Measurements from ENCODE around the gene USP11. TPM values are rescaled to one million over a fixed set of nuclear protein-coding genes. Genes with fewer than 3 reads are reported as not detected.

Gene USP11
- total RNA-seq, 2 donors from 2014 or later, result 42.0 to 60.8 TPM

DNA sequence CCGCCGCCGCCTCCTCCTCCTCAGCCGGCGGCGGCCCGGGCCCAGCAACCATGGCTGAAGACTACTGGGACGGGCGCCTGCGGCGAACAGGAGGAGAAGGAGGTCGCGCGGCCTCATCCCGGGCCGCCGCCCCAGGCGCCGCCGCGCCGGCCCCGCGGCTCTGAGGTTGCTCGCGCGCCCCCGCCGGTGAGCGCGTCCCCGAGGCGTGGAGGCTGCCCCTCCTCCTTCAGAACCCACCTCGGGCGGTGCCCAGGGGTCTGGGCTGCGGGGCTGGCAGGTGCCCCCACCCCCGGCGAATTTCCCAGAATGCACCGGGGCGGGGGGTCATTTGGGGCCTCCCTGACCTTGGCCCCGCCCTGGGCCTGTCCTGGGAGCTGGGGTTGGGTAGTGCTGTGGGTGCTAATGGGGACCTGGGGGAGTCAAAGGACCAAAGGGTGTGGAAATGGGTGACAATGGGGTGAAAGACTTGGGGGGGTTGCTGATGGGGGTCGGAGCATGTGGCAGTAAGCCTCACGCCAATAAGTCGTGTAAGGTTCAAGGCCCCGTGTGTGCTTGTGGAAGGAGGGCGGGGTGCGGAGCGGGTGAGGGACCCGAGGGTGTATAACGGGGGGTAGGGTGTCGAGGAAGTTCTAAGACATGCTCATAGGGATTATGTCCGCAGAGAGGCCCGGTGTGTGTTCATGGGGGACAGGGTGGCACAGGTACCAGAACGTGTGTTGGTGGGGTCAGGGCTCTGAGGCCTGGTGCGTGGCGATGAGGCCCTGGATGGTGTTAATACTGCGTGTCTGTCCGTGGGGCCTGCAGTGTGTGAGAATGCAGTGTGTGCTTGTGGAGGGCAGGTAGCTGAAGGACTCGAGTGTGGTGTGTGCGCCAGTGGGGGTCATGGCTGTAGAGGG lies 13.6 kb upstream of the USP11 start:
- ATAC-seq, result peak; percentile 6 to 7
- intact Hi-C loops (cut with DNase I), result no loop called here

DNA sequence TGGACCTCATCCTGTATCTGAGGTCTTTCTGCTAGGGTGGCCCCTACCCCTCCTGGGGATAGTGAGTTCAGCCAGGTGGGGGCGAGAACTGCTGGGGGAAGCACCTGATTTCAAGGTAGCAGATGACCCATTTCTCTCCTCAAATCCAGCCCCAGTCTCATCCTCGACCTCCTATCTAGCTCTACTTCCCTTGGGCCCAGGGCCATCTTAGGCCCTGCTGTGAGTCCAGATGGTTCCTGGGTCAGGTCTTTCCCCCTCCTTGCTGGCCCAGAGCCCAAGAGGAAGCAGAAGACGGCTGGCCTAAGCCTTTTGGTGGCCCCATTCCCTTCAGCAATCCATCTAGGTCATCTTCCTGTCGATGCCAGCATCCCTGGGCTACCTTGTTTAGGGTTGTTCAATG lies 11.1 kb upstream of the USP11 start:
- no peak for ATAC-seq
- intact Hi-C loops (cut with DNase I), result no loop called here
- DNase-seq, result no peak

More for the DNA sequence above, 13.6 kb upstream of the USP11 start:
- DNase-seq, result peak; percentile 60

DNA sequence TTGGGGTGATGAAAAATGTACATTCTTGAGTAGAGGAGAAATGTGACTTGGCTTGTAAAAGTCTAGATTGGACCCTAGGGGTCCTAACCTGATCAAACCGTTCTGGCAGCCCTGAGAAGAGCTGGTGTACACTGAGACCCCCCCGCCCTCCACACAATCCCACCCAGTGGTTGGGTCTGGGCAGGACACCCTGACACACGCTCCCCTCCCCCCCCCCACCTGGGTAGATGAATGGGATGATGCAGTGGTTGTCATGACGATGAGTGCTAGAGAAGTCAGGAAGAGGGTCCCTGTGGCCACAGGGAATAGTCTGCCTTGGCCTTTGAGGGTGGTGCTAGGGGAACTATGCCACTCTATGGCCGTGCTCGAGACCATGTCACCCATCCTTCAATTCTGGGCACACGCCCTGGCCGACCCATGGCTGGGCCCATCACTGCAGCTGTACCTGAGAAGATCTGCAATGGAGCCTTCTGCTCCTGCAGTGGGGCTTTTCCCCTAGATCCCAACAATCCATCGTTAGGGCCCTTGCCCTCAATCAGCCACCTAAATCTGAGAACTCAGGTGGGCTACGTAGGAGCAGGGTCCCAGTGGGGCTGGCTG lies 10.0 kb upstream of the USP11 start:
- DNase-seq (no peak), ATAC-seq (no peak)
- intact Hi-C loops (cut with DNase I), result no loop called here

DNA sequence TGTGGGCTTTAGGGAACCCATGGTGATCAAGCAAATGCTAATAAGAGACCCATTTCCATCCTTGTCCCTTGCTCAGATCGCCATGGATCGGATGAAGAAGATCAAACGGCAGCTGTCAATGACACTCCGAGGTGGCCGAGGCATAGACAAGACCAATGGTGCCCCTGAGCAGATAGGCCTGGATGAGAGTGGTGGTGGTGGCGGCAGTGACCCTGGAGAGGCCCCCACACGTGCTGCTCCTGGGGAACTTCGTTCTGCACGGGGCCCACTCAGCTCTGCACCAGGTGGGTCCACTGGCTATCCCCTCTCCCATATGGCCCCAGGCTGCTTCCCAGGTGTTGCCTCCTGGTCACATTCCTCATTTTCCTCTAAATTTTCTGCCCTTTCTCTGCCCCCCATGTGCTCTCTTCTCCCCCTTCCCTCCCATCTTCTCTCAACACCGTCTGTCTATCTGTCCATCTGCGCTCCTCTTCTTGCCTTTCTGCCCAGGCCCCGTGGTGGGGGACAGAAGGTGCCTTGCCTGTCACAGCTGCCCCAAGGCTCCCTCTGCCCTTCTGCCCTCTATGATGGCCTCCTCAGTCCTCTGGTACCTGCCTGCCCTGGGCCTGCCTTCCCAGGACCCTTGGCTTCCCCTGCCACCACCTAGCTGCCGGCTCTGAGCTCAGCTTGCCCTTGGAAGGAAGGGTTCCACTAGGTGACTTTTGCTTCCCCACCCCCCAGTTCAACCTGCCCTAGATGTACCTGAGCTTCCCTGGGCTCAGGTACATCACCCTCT lies 9.1 kb upstream of the USP11 start:
- intact Hi-C loops (cut with DNase I), result no loop called here
- ATAC-seq (no peak), DNase-seq (no peak)

DNA sequence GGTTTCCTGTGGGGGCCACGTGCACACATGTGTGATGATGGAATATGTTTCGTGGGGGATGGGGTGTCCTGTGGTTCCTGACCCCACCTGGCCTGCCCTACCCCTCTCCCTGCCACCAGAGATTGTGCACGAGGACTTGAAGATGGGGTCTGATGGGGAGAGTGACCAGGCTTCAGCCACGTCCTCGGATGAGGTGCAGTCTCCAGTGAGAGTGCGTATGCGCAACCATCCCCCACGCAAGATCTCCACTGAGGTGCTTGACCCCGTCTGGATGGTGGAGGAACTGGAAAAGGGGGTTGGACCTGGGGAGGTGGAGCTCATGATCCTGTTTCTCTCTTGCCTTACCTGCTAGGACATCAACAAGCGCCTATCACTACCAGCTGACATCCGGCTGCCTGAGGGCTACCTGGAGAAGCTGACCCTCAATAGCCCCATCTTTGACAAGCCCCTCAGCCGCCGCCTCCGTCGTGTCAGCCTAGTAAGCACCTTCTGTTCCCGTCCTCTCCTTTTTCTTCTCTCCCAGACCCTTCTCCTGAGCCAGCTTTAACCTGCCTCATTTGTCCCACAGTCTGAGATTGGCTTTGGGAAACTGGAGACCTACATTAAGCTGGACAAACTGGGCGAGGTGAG lies 8.4 kb upstream of the USP11 start:
- ATAC-seq (no peak), DNase-seq (no peak)
- intact Hi-C loops (cut with DNase I), result no loop called here

DNA sequence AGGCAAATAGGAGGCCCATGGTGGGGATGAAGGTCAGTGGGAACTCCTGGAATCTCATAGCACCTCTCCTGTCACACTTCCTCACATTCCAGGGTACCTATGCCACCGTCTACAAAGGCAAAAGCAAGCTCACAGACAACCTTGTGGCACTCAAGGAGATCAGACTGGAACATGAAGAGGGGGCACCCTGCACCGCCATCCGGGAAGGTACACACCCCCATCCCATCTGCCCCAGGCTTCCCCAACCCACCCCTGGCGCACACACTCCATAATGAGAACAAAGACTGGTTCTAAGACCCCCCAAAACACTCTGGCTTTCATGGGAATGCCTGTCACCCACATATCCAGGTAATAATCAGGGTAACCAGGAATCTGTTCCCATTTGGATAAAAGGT lies 7.9 kb upstream of the USP11 start:
- DNase-seq (no peak), ATAC-seq (no peak)
- intact Hi-C loops (cut with DNase I), result no loop called here

DNA sequence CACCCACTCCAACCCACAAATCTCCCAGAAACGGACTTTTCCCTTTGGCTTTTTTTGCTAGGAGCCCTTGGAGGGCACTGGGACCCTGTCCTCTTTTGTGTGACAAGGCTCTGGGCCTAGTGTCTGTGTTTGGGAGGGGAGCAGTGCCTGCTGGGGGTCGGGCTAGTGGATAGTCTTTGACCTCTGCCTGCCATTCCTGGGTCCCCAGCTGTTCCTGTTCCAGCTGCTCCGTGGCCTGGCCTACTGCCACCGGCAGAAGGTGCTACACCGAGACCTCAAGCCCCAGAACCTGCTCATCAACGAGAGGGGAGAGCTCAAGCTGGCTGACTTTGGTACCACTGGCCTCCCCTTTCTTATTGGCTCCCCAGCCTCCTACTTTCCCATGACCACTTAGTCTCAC lies 6.7 kb upstream of the USP11 start:
- ATAC-seq, result no peak
- no peak for DNase-seq
- intact Hi-C loops (cut with DNase I), result no loop called here

DNA sequence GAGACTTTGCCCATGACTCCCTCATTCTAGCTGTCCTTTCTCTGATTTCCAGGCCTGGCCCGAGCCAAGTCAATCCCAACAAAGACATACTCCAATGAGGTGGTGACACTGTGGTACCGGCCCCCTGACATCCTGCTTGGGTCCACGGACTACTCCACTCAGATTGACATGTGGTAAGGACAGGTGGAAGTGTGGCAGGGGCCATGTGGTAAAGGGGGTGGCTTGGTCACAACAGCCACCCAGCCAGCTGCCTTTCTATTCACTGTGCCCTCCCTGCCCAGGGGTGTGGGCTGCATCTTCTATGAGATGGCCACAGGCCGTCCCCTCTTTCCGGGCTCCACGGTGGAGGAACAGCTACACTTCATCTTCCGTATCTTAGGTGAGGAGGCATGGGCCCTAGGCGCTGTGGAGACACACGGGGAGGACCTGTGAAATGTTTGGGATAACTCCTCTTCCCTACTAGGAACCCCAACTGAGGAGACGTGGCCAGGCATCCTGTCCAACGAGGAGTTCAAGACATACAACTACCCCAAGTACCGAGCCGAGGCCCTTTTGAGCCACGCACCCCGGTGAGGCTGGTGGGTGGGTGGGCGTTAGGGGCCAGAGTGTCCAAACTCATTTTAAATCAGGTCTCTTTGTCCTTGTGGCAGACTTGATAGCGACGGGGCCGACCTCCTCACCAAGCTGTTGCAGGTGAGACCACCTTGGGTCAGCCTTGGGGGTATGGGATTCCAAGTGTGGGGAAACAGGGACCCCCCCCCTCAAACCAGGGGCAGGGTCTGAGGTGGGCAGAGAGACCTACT lies 6.1 kb upstream of the USP11 start:
- ATAC-seq, result no peak
- intact Hi-C loops (cut with DNase I), result no loop called here

DNA sequence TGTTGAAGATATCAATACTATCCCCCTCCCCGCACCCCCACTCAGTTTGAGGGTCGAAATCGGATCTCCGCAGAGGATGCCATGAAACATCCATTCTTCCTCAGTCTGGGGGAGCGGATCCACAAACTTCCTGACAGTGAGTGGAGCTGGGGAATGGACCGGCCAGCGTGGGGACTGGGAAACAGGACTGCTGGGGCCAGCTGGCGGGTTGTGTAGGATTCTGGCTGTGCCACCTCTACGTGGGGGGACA lies 5.5 kb upstream of the USP11 start:
- ATAC-seq, result no peak
- DNase-seq, result no peak
- intact Hi-C loops (cut with DNase I), result no loop called here

More for the DNA sequence above, 6.1 kb upstream of the USP11 start:
- no peak for DNase-seq

DNA sequence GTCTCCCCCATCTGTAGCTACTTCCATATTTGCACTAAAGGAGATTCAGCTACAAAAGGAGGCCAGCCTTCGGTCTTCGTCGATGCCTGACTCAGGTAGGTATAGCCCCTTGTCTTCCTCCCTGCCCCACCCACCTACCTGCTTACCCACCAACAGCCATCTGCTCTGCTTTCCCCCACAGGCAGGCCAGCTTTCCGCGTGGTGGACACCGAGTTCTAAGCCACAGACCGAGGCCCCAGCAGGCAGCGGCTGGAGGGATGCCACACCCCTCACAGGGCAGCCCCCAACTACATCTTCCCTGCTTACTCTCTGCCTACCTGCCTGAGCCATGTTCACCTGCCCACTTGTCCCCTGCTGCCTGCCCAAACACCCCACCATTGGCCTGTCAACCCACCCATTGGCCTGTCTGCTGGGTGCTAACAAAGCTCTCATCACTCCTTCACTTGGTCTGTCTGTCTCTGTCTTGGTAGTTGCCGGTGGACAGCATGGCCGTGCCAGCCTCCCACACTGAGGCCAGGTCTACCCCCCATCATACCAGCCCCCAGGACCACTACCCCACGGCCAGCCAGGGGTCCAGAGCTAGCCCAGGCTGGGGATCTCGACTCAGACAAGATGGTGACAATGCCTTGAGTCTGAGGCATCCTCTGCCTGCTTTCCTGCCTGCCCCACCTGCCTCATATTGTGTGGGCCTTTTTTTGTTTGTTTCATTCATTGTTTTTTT lies 4.1 kb upstream of the USP11 start:
- DNase-seq, result no peak
- ATAC-seq, result no peak
- intact Hi-C loops (cut with DNase I), result no loop called here

DNA sequence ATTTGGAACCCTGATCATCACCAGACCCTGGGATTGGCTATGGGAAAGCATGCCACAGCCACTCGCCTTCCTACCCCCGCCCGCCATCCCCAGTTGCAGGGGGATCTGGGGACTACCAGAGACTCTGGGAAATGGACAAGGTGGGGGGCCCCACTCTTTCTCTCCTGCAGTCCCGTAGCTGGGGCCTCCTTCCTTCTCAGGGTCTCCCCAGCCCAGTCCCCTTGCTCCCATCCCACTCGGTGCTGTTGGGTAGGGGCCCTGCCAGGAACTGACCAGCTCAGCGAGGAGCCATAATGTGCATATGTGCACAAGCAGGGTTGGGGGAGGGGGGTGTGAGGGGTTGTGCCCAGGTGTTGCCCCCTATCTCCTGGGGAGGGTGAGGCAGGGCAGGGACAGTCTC lies 3.4 kb upstream of the USP11 start:
- no peak for DNase-seq
- ATAC-seq, result no peak
- intact Hi-C loops (cut with DNase I), result no loop called here

DNA sequence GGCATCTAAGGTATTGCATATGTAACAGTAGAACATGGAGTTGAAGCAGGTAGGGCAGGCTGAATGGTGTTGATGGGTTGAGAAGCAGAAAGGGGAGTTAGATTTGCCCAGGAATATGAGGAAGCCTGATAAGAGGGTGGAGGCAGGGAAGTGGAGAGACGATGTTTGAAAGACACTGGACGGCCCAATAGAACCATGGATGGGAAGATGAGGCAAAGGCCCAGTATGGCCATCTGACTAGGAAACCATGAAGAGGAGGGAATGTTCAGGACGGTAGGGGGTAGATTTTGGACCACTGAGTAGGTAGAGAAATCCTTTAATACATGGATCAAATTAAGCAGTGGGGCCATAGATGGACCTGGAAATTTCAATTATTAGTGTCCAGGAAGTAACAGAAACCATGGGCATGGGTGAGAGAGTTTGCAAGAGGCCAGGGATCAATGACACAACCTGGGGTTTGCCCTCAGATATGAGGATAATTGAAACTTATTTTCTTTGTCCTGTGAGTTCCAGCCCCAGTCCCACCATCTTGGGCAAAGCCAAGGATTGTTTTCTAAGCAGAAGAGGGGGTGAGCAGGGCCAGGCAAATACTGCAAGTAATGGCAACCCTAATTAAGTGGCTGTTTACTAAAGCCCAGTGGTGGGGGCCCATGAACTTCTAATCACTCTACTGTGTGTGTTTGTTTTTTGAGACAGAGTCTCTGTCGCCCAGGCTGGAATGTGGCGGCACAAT lies 2.5 kb upstream of the USP11 start:
- DNase-seq, result no peak
- intact Hi-C loops (cut with DNase I), result no loop called here
- no peak for ATAC-seq

DNA sequence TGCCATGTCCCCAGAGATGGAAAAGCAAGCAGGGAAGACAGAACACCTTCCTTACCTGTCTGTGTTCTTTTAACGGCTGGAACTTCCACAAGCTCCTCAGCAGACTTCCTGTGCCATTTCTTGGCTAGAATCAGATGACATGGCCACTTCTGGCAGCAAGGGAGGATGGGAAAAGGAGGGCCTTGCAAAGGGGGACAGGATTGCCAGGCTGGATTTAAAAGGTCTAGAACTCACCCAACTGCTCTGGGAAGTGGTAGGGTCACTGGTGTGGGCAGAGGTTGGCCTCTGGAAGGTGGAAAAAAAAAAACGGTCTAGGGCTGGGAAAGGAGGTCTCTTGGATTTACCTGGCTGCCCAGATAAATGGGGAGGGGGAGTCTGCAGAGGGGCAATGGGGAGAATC lies 1.6 kb upstream of the USP11 start:
- no peak for DNase-seq
- ATAC-seq, result no peak
- intact Hi-C loops (cut with DNase I), result no loop called here

DNA sequence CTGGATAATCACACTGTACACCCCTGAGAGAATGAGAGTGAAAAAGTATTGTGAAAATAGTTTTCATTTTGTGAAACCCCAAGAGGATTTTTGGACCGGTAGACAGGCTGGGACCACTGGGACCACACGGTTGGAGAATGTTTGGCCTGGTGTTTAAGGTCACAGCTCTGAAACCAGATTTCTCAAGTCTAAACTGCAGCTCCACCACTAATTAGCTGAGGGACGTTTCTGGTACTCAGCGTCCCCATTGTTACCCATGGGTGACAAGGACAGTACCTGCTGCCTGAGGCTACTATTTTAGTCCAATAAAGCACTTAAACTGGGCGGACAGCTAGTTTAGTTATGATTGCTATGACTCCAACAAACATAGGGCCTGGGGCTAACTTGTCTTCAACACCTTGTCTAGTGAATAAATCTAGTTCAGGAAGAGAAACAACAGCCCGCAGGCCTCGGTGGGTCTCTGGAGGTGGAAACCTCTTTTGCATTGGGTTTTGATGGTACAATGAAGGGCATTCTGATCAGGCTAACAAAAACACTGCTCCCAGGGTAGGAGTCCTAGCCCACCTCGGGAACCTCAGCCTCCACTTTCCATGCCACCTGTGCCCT lies 509 bp upstream of the USP11 start:
- ATAC-seq, result no peak
- intact Hi-C loops (cut with DNase I), result no loop called here
- no peak for DNase-seq

DNA sequence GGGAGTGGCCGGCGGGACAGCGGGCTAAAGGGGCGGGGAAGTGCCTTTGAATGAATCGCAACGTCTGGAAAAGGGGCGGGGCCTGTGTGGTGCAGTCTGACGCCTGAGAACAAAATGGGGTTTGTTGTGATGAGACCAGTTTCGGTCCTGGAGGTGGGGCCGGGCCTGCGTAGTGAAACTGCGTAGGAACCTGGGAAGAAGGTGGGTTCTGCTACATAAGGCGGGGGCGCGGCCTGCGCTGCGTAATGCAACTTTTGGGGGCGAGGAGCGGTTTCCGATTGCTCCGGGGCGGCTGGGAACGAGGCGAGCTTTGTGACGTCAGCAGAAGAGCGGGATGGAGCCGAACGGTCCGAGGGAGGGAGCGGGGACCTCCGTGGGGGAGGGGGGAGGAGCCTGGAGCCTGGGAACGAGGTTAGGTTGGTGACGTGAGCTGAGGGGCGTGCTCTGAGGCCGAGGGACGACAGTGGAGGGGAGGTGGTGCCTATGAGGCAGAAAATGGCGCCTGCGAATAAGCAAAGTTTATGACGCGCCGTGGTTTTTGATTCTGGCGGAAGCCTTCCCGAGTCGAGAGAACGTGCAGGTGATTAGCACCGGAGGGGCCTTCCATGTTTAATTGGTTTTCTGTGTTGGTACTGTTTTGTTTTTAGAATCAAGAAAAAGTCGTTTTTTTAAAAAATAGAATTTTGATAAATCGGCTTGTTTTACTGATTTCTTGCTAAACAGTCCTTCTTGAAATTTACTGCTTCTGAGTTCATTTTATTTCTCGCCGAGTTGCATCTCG lies 714 bp downstream of the USP11 start:
- ATAC-seq, result peak; percentile 93 to 97
- intact Hi-C loops (cut with DNase I), result no loop called here
- peak; percentile 94 for DNase-seq

DNA sequence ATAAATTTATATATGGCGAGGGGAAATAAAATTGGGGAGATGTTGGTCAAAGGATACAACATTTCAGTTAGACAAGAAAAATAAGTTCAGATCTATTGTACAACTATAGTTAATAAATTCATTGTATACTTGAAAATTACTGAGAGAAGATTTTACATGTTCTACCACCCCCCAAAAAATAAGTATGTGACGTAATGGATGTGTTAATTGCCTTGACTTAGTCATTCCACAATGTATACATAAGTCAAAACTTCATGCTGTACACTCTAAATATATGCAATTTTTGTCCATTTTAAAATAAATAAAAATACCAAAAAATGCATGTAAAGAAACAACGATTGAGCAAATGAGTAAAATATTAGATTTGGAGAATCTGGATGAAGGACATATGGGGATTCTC lies 1.8 kb downstream of the USP11 start:
- ATAC-seq (no peak), DNase-seq (no peak)
- intact Hi-C loops (cut with DNase I), result no loop called here

DNA sequence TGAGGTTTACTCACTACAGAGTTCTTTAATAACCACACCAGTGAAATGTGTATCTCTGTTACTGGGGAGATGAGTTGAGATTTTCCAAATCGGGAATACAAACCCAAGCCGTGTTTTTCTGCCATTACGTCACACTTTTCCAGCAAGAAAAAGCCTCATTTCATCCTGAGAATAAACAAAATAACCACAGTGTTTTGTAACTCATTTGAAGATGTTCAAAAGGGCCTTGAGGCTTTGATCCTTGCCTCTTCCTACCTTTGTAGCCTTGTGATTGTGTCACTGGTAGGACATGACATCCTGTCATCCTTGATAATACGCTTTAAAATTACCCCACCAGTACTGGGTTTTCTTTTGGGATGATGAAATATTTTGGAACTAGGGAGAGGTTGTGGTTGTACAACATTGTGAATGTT lies 2.9 kb downstream of the USP11 start:
- intact Hi-C loops (cut with DNase I), result no loop called here

More for the DNA sequence above, 2.9 kb downstream of the USP11 start:
- no peak for DNase-seq
- no peak for ATAC-seq
